Osteocyte (in vitro differentiated cells): ENCODE data around the gene SLC1A2. TPM values are rescaled to one million over a fixed set of nuclear protein-coding genes. Genes with fewer than 3 reads are reported as not detected.

ENCODE experiments used
- DNase-seq: peaks from one replicate; pipeline ENCODE4 v3.0.0; 2021; ENCODE audit warnings: mixed read lengths; ENCODE audit not compliant: unreplicated experiment; ENCODE audit errors: extremely low spot score
- H3K27ac Mint-ChIP-seq: one replicate; pipeline ENCODE4 v1.8.0; 2021; ENCODE audit warnings: mild to moderate bottlenecking, mixed read lengths; ENCODE audit not compliant: unreplicated experiment
- H3K27me3 Mint-ChIP-seq: one replicate; pipeline ENCODE4 v1.8.0; 2021; ENCODE audit warnings: mixed read lengths; ENCODE audit not compliant: unreplicated experiment
- H3K36me3 Mint-ChIP-seq: one replicate; pipeline ENCODE4 v1.8.0; 2021; ENCODE audit warnings: mixed read lengths; ENCODE audit not compliant: unreplicated experiment
- H3K4me1 Mint-ChIP-seq: one replicate; pipeline ENCODE4 v1.8.0; 2021; ENCODE audit warnings: mixed read lengths; ENCODE audit not compliant: unreplicated experiment
- H3K4me3 Mint-ChIP-seq: one replicate; pipeline ENCODE4 v1.8.0; 2021; ENCODE audit warnings: mild to moderate bottlenecking, moderate library complexity, mixed read lengths; ENCODE audit not compliant: unreplicated experiment
- H3K9me3 Mint-ChIP-seq: one replicate; pipeline ENCODE4 v1.8.0; 2021; ENCODE audit warnings: mixed read lengths; ENCODE audit not compliant: unreplicated experiment
- CTCF ChIP-seq: fragments of 200-600 bp; sonication (generic); IDR thresholded peaks from 2 replicates; pipeline ENCODE4 v1.5.0; 2021; ENCODE audit warnings: antibody characterized with exemption, mild to moderate bottlenecking, moderate library complexity
- total RNA-seq: library from RNA; stranded (reverse); gene quantifications from 2 replicates; pipeline ENCODE4 v1.2.1, GENCODE V29; 2021

The SLC1A2 gene
- total RNA-seq, 1 donor from 2014 or later = 0.32 TPM

- no peaks in the 10 kb centered on the region for H3K9me3 Mint-ChIP-seq
- no peaks in the 10 kb centered on the region for H3K36me3 Mint-ChIP-seq
- H3K27ac Mint-ChIP-seq = no peak overlapping the region
- H3K4me3 Mint-ChIP-seq = no peak overlapping the region
- no peak for DNase-seq
- peaks cover 29% of the 10 kb centered on the region for H3K4me1 Mint-ChIP-seq
- H3K27me3 Mint-ChIP-seq = no peaks in the 10 kb centered on the region
- TF ChIP-seq CTCF = no peak
Observed at GRCh38 chr11:35377262-35377661, 42.1 kb downstream of the SLC1A2 start.

GRCh38 chr11:35376613-35377012 is 42.7 kb downstream of the SLC1A2 start:
- peaks cover 29% of the 10 kb centered on the region for H3K4me1 Mint-ChIP-seq
- no peak for DNase-seq
- H3K27me3 Mint-ChIP-seq = no peaks in the 10 kb centered on the region
- no peaks in the 10 kb centered on the region for H3K9me3 Mint-ChIP-seq
- no peak for TF ChIP-seq CTCF
- no peak overlapping the region for H3K27ac Mint-ChIP-seq
- H3K4me3 Mint-ChIP-seq = no peak overlapping the region
- no peaks in the 10 kb centered on the region for H3K36me3 Mint-ChIP-seq

- H3K36me3 Mint-ChIP-seq = no peaks in the 10 kb centered on the region
- H3K4me3 Mint-ChIP-seq = no peak overlapping the region
- DNase-seq = no peak
- H3K4me1 Mint-ChIP-seq = peaks cover 28% of the 10 kb centered on the region
- TF ChIP-seq CTCF = no peak
- no peaks in the 10 kb centered on the region for H3K9me3 Mint-ChIP-seq
- H3K27ac Mint-ChIP-seq = no peak overlapping the region
- H3K27me3 Mint-ChIP-seq = no peaks in the 10 kb centered on the region
Observed at GRCh38 chr11:35376118-35376510, 43.2 kb downstream of the SLC1A2 start.

- Mint-ChIP-seq H3K36me3 (no peaks in the 10 kb centered on the region), H3K4me1 (peaks cover 22% of the 10 kb centered on the region), H3K9me3 (no peaks in the 10 kb centered on the region), H3K27ac (no peak overlapping the region), H3K4me3 (no peak overlapping the region), H3K27me3 (no peaks in the 10 kb centered on the region)
- DNase-seq = no peak
- no peak for TF ChIP-seq CTCF
Observed at GRCh38 chr11:35375332-35376117, 43.8 kb downstream of the SLC1A2 start.

GRCh38 chr11:35373284-35373933 is 45.9 kb downstream of the SLC1A2 start:
- Mint-ChIP-seq H3K4me1 (peaks cover 27% of the 10 kb centered on the region), H3K27ac (peak overlapping the region; percentile 9), H3K27me3 (no peaks in the 10 kb centered on the region), H3K4me3 (no peak overlapping the region), H3K9me3 (no peaks in the 10 kb centered on the region), H3K36me3 (no peaks in the 10 kb centered on the region)
- no peak for DNase-seq
- TF ChIP-seq CTCF = peak; percentile 31
